ENCODE results near the gene IL17C.

The IL17C gene

GRCh38 chr16:88616736-88617135, 21.6 kb upstream of the IL17C start:
- no peaks in the 10 kb centered on the region for H3K9me2 ChIP-seq (replicated peaks; ENCODE audit: insufficient read depth, low read length)
- 0 out of 2 replicates have a peak, but pooled peaks cover 7% of the 10 kb centered on the region for H3K79me2 ChIP-seq (ENCODE audit: insufficient read depth, low read length)
- no peaks in the 10 kb centered on the region for H3K9me3 ChIP-seq (ENCODE audit: insufficient read depth, low read length)
- H3K9ac ChIP-seq (ENCODE audit: low read length), result no peak overlapping the region
- H3K4me2 ChIP-seq (ENCODE audit: low read depth, low read length, poor library complexity, severe bottlenecking), result no peak overlapping the region
- no peaks in the 10 kb centered on the region for H3K27me3 ChIP-seq (ENCODE audit: low read length)
- H3K4me3 ChIP-seq (ENCODE audit: insufficient read depth, low read length, poor library complexity, severe bottlenecking), result no peak overlapping the region
- H4K20me1 ChIP-seq (ENCODE audit: low read depth, low read length), result peaks cover 3% of the 10 kb centered on the region; the same call in 1 of the 2 replicates
- H3K27ac ChIP-seq (ENCODE audit: low read depth, low read length), result no peak overlapping the region
- no peaks in the 10 kb centered on the region for H3K36me3 ChIP-seq (ENCODE audit: low read length)
- no peaks in the 10 kb centered on the region for H3F3A ChIP-seq (ENCODE audit: insufficient read depth)
- no peak overlapping the region for H2AFZ ChIP-seq (ENCODE audit: low read depth, low read length, severe bottlenecking)
- no peak for TF ChIP-seq EZH2phosphoT487 (conservative IDR thresholded peaks at IDR 0.05; ENCODE audit: low read length)
- no peak for TF ChIP-seq CTCF (IDR thresholded peaks at IDR 0.05; ENCODE audit: insufficient read depth, low read length, poor library complexity, severe bottlenecking)

- H3K4me3 ChIP-seq (ENCODE audit: insufficient read depth, low read length, poor library complexity, severe bottlenecking), result no peak overlapping the region
- no peak overlapping the region for H3K9ac ChIP-seq (ENCODE audit: low read length)
- H3K9me3 ChIP-seq (ENCODE audit: insufficient read depth, low read length), result no peaks in the 10 kb centered on the region
- no peaks in the 10 kb centered on the region for H3K27me3 ChIP-seq (ENCODE audit: low read length)
- H3K27ac ChIP-seq (ENCODE audit: low read depth, low read length), result no peak overlapping the region
- no peak overlapping the region for H2AFZ ChIP-seq (ENCODE audit: low read depth, low read length, severe bottlenecking)
- no peaks in the 10 kb centered on the region for H3F3A ChIP-seq (ENCODE audit: insufficient read depth)
- H3K4me2 ChIP-seq (ENCODE audit: low read depth, low read length, poor library complexity, severe bottlenecking), result no peak overlapping the region
- no peaks in the 10 kb centered on the region for H3K36me3 ChIP-seq (ENCODE audit: low read length)
- TF ChIP-seq CTCF (IDR thresholded peaks at IDR 0.05; ENCODE audit: insufficient read depth, low read length, poor library complexity, severe bottlenecking) (no peak), EZH2phosphoT487 (conservative IDR thresholded peaks at IDR 0.05; ENCODE audit: low read length) (no peak)
- H4K20me1 ChIP-seq (ENCODE audit: low read depth, low read length), result peaks cover 3% of the 10 kb centered on the region; the same call in 1 of the 2 replicates
- H3K9me2 ChIP-seq (replicated peaks; ENCODE audit: insufficient read depth, low read length), result no peaks in the 10 kb centered on the region
- 0 out of 2 replicates have a peak, but pooled peaks cover 7% of the 10 kb centered on the region for H3K79me2 ChIP-seq (ENCODE audit: insufficient read depth, low read length)
These were observed 20.9 kb upstream of the IL17C start for GRCh38 chr16:88617268-88618031.

GRCh38 chr16:88618182-88618955, 20.0 kb upstream of the IL17C start:
- no peaks in the 10 kb centered on the region for H3K9me3 ChIP-seq (ENCODE audit: insufficient read depth, low read length)
- H2AFZ ChIP-seq (ENCODE audit: low read depth, low read length, severe bottlenecking), result no peak overlapping the region
- H3K27ac ChIP-seq (ENCODE audit: low read depth, low read length), result no peak overlapping the region
- H3F3A ChIP-seq (ENCODE audit: insufficient read depth), result no peaks in the 10 kb centered on the region
- peaks cover 3% of the 10 kb centered on the region; the same call in 1 of the 2 replicates for H4K20me1 ChIP-seq (ENCODE audit: low read depth, low read length)
- H3K36me3 ChIP-seq (ENCODE audit: low read length), result no peaks in the 10 kb centered on the region
- TF ChIP-seq CTCF (IDR thresholded peaks at IDR 0.05; ENCODE audit: insufficient read depth, low read length, poor library complexity, severe bottlenecking), result no peak
- TF ChIP-seq EZH2phosphoT487 (conservative IDR thresholded peaks at IDR 0.05; ENCODE audit: low read length), result no peak
- no peaks in the 10 kb centered on the region for H3K27me3 ChIP-seq (ENCODE audit: low read length)
- H3K4me3 ChIP-seq (ENCODE audit: insufficient read depth, low read length, poor library complexity, severe bottlenecking), result no peak overlapping the region
- no peak overlapping the region for H3K4me2 ChIP-seq (ENCODE audit: low read depth, low read length, poor library complexity, severe bottlenecking)
- H3K9ac ChIP-seq (ENCODE audit: low read length), result no peak overlapping the region
- 0 out of 2 replicates have a peak, but pooled peaks cover 7% of the 10 kb centered on the region for H3K79me2 ChIP-seq (ENCODE audit: insufficient read depth, low read length)
- no peaks in the 10 kb centered on the region for H3K9me2 ChIP-seq (replicated peaks; ENCODE audit: insufficient read depth, low read length)

Data from SU-DHL-6 (cell line).